ENCODE results near the gene C1QB.
"Not testable (repeated sequence)": the region's sequence is repeated elsewhere in the genome, so short reads cannot be mapped to it uniquely, and the experiment has no call there.

C1QB gene

DNA sequence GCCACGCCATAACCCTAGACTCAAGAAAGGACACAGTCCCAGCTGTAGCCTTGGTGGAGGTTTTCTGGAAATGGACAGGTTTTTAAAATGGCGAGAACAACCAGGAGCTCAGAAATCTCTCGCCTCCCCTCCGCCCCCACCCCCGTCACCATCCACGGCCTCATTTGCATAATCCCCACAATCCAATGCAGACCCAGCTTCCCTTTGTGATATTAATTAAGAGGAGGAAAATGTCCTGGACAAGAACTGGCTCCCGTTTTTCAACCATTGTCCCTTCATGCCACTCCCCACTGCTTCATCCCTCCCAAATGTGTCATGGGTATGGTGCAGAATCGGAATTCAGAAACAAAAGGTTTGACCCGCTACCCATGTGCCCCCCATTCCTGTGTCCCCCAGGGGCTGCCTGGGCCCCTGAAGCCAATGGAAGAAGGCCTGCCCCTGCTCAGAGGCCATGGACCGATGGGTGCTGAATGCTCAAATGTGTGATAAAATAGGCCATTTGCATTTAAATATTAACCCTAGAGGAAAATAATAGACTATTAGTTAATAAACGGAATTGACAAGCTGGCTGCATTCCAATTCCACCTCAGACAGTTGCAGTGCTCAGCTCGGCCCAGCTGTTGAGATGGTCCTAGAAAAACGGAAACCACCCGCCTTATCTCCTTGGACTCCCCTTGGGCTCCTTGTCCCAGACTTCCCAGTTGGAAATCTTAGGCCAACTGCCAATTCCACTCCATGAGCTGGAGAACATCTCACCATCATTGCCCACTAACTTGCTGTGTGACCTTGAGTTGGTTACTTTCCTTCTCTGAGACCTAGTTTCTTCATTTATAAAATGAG, 46.9 kb downstream of the C1QB start:
- DNase-seq, result no peak

DNA sequence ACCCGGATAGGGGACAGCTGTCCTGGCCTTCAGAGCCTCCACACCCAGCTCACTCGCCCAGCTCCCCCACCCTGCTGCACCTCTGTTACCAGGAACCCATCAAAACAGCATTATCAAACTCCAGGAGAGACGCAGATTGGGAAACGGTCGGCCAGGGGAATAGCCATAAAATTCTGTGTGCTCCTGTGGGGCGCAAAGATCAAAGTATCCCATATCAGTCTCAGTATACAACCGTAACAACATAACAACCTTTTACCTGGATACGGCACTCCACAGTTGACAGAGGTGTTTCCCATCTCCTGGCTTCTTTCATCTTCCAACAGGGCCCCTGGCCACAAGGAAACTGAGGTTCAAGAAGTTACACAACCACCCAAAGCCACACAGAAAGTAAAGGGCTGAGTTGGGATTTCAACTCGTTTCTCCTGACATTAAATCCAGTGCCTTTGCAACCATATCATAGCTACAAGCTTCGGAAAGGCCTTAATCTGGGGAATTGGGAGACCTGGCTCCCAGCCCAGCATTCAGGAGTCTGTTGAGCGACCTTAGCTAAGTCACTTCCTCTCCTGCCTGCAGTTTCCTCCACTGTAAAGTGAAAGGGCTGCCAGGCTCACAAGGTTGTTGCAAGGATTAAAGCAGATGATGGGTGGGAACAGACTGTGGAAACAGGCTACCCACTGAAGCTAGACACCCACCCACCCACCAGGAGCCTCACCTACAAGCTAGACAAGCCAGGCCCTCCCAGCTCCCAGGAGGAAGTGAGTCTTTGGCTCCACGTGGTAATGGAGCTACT, 49.5 kb downstream of the C1QB start:
- no peak for DNase-seq

DNA sequence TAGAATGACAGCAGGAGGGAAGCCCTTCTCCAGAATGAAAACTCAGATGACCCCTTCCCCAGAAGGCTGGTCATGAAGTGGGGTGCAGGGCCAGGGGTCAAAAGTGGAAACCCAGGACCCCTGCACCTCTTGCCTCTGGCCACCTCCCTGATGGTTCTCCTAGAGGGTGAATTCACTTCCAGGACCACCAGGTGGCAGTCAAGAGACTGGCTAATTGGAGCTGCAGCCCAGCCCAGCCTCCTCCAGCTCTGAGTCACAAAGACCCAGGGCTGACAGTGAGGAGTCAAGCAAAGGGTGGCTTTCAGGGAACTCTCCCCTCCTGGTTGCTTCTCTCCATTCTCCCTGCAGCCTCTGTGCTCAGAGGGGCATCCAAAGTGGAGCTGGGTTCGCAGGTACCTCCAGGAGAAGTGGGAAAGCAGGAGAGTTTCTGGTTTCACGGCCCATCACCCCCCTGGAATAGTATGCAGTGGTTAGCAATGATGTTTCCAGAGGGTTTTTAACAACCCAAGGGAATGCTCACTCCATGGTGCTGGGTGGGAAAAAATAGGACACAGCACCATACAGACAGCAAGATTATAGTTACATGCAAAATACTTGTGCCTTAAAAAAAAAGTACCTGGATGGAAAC, 51.5 kb downstream of the C1QB start:
- DNase-seq, result peak; percentile 88

DNA sequence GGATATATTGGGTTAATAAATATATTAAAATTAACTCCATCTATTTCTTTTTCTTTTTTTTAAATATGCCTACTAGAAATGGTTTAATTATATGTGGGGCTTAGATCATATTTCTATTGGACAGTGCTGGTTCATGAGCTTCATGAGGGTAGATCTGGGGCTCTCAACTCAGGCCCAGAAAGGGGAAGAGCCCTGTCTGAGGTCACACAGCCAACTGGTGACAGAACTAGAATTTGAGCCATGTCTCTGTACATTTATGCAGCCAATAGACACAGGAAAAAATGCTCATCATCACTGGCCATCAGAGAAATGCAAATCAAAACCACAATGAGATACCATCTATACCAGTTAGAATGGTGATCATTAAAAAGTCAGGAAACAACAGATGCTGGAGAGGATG, 52.5 kb downstream of the C1QB start:
- no peak for DNase-seq

DNA sequence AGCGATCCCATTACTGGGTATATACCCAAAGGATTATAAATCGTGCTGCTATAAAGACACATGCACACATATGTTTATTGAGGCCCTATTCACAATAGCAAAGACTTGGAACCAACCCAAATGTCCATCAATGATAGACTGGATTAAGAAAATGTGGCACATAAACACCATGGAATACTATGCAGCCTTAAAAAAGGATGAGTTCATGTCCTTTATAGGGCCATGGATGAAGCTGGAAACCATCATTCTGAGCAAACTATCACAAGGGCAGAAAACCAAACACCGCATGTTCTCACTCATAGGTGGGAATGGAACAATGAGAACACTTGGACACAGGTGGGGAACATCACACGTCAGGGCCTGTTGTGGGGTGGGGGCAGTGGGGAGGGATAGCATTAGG, 53.1 kb downstream of the C1QB start:
- DNase-seq, result not testable (repeated sequence)

DNA sequence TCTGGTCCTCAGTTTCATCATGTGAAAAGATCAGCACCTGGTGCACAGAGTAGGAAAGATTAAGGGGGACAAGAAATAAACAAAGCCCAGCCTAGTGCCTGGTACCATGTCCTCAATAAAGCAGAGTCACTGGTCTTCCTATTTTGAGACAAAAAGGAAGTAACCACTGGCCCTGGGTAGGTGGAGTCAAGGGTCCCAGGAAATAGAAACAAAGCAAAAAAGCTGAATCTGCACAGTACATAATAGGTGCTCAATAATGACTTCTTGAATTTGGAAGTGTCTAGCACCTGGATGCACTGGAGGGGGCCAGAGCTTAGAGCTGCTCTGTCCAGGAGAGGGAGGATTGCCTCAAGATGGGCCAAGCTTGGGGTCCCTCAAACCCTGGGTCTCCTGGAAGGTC, 55.7 kb downstream of the C1QB start:
- no peak for DNase-seq

DNA sequence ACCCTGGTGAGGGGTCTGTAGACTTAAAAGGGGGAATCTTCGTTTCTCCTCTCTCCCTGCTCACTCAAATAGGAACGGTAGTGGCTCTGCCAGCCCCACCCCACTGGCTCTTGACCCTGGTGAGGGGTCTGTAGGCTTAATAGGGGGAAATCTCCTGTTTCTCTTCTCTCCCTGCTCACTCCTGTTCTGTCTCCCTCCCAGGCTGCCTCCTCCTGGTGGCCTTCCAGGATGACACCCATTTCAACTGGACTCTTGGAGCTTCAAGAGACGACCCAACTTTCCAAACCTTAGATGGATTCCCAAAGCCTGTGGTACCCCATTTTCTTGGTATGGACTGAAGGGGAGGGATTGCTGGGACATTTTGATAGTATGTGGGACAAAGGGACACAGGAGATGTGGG, 56.2 kb downstream of the C1QB start:
- DNase-seq, result no peak

DNA sequence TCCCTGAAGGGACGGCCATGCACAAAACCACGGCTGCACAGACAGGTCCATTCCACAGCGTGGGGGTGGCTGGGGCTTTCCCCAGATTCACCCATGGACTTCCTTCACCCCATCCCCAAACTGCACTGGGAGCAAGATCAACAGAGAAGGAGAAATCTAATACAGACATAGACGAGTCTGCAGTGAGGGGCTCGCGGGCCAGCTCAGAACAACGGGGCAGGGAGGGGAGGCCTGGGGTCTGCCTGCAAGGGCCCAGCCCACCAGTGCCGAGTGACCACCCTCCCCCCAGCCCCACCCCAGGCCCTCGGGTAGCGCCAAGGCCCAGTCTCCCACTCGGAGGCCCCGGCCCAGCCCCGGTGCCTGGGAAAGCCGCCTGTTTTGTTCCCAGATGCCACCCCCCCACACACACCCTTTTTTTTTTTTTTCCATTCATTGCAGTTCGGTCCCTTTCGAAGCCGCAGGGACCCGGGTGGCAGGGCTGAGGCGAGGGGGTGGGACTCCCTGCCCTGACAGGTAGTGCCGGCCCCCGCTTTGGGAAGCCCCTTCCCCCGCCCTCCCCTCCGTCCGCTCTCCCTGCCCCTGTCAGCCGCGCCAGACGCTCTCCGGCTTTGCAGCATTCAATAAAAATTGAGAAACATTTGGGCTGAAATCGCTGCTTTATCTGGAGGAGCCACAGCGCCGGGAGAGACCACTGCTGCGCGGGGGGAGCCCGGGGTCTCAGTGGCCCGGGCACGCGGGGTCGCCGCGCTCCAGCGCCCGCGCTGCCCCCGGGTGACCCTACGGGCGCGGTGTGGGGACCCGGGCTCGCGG, 57.1 kb downstream of the C1QB start:
- peak; percentile 50 for DNase-seq

DNA sequence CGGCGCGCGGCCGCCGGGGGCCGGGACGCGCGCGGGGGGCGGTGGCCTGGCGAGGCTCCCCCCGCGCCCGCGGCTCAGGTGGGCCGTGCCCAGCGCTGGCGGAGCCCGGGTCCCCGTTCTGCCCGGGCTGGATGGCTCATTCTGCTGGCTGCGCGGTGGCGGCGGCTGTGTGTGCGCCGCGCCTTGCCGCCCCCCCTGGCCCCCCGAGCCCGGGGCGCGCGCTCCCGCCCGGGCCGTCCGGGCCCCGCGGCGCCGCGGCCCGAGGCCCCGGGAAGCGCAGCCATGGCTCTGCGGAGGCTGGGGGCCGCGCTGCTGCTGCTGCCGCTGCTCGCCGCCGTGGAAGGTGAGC, 57.6 kb downstream of the C1QB start, which contains the start of gene EPHB2:
Gene EPHB2 (plus strand): TSS at position 139 of the 349 bp plus-strand sequence. CDS start 144 bp downstream, at position 283.
- DNase-seq, result peak; percentile 54

DNA sequence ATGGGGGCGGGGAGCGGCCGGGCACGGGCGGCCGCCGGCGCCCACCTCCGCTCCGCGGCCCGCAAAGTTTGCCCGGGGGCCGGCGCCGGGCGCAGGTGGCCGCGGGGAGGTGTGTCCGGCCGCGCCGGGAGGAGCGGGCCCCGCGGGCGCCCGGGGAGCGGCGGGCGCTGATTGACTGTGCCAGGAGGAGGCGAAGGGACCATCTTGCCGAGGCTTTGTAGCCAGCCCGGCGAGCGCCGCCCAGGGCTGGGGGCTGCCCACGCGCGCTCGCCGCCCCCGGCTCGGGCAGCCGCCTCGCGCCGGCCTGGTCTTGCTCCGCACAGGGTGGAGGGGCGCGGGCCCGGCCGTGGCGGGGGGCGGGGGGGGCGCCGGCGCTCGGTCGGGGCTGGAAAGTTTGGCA, 58.0 kb downstream of the C1QB start:
- DNase-seq, result no peak

All from NCI-H1092 (cell line).